Measurements from ENCODE around the gene AKR1E2.

DNA sequence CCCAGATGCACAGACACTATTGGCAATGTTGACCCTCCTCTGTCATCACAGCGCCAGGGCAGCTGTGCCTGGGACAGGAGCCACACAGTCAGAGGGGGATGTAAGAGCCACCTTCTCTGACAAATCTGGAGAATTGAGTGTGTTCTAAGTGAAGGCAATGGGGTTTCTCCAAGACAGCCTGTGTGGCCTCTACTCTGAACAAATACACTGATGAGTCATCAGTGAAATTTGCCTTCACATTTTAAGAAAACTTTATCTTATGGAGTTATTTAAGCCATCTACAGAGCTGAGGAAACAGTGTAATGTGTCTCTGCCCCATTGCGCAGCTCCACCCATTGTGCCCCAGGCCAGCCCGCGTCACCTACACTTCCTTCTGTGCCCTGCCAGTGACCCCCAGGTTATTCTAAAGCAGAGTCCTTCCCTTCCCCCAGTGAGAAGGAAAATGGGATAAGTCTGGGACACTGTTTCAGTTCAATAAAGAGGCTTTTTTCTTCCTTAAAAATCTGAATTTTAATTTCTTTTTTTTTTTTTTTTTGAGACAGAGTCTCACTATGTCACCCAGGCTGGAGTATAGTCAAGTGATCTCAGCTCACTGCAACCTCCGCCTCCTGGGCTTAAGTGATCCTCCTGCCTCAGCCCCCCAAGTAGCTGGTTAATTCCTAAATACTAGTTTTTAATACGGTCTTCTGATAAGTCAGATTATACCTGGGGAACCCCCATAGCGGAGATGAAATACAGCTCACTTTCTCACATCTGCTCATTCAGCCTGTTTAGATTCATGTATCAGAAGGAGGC, 21.8 kb downstream of the AKR1E2 start:
- TF ChIP-seq, protein P1, sequence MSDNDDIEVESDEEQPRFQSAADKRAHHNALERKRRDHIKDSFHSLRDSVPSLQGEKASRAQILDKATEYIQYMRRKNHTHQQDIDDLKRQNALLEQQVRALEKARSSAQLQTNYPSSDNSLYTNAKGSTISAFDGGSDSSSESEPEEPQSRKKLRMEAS (IDR thresholded peaks at IDR 0.05; ENCODE audit: low read depth, low read length), result no peak
- TF ChIP-seq JUND (IDR thresholded peaks at IDR 0.05; ENCODE audit: low read depth, low read length) (no peak), ZNF24 (IDR thresholded peaks at IDR 0.05) (no peak)
- TF ChIP-seq, protein P2, sequence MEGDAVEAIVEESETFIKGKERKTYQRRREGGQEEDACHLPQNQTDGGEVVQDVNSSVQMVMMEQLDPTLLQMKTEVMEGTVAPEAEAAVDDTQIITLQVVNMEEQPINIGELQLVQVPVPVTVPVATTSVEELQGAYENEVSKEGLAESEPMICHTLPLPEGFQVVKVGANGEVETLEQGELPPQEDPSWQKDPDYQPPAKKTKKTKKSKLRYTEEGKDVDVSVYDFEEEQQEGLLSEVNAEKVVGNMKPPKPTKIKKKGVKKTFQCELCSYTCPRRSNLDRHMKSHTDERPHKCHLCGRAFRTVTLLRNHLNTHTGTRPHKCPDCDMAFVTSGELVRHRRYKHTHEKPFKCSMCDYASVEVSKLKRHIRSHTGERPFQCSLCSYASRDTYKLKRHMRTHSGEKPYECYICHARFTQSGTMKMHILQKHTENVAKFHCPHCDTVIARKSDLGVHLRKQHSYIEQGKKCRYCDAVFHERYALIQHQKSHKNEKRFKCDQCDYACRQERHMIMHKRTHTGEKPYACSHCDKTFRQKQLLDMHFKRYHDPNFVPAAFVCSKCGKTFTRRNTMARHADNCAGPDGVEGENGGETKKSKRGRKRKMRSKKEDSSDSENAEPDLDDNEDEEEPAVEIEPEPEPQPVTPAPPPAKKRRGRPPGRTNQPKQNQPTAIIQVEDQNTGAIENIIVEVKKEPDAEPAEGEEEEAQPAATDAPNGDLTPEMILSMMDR (IDR thresholded peaks at IDR 0.05 in 2 of 3, conservative IDR thresholded peaks at IDR 0.05 in 1 of 3; ENCODE audit: control insufficient read depth in 2 of 3, extremely low read depth in 1 of 3, insufficient read depth in 1 of 3, low read depth in 3 of 3, low read length in 3 of 3), result no peak

Measured in GM12878 (cell line).